HG02870 (cell line): ENCODE data around the gene MDFIC.
"Not testable (repeated sequence)": the region's sequence is repeated elsewhere in the genome, so short reads cannot be mapped to it uniquely, and the experiment has no call there.

Source experiments
- ATAC-seq: cut with Tn5 transposase; IDR thresholded peaks from one replicate; pipeline ENCODE4 v1.9.1; 2021; ENCODE audit warnings: mild to moderate bottlenecking, moderate library complexity; ENCODE audit not compliant: unreplicated experiment

The MDFIC gene

GRCh38 chr7:114922026-114922651 is at the start of gene MDFIC:
Gene MDFIC, plus strand, starts transcription at chr7:114922094. Its CDS starts 940 bp downstream, at chr7:114923034.
- peak; percentile 33 for ATAC-seq

GRCh38 chr7:114874170-114874569 is 47.7 kb upstream of the MDFIC start:
- no peak for ATAC-seq

- ATAC-seq: no peak
Measured at GRCh38 chr7:114875186-114875585, 46.7 kb upstream of the MDFIC start.

GRCh38 chr7:114879554-114879953 is 42.3 kb upstream of the MDFIC start:
- no peak for ATAC-seq

GRCh38 chr7:114885836-114886235 is 36.1 kb upstream of the MDFIC start:
- no peak for ATAC-seq

GRCh38 chr7:114886241-114886640 is 35.7 kb upstream of the MDFIC start:
- ATAC-seq: no peak

GRCh38 chr7:114889116-114889515 is 32.8 kb upstream of the MDFIC start:
- not testable (repeated sequence) for ATAC-seq

- peak; percentile 76 for ATAC-seq
Measured at GRCh38 chr7:114889646-114890285, 32.1 kb upstream of the MDFIC start.

- no peak for ATAC-seq
Measured at GRCh38 chr7:114890561-114890960, 31.3 kb upstream of the MDFIC start.

- no peak for ATAC-seq
Measured at GRCh38 chr7:114900127-114900526, 21.8 kb upstream of the MDFIC start.

GRCh38 chr7:114901771-114902170 is 20.1 kb upstream of the MDFIC start:
- no peak for ATAC-seq

- no peak for ATAC-seq
Measured at GRCh38 chr7:114903131-114903530, 18.8 kb upstream of the MDFIC start.

GRCh38 chr7:114910787-114911186 is 11.1 kb upstream of the MDFIC start:
- no peak for ATAC-seq

- no peak for ATAC-seq
Measured at GRCh38 chr7:114911411-114911810, 10.5 kb upstream of the MDFIC start.

GRCh38 chr7:114916261-114916892 is 5.5 kb upstream of the MDFIC start:
- ATAC-seq: peak; percentile 85

GRCh38 chr7:114917211-114917839 is 4.6 kb upstream of the MDFIC start:
- no peak for ATAC-seq

GRCh38 chr7:114919587-114919986 is 2.3 kb upstream of the MDFIC start:
- peak; percentile 19 for ATAC-seq

- ATAC-seq: no peak
Measured at GRCh38 chr7:114921631-114922025, 266 bp upstream of the MDFIC start.

- peak; percentile 24 for ATAC-seq
Measured at GRCh38 chr7:114922652-114923402, 933 bp downstream of the MDFIC start.

- ATAC-seq: no peak
Measured at GRCh38 chr7:114923403-114923713, 1.5 kb downstream of the MDFIC start.

GRCh38 chr7:114924038-114924712 is 2.3 kb downstream of the MDFIC start:
- peak; percentile 18 for ATAC-seq
